ENCODE data around the gene TBRG4. TPM values are rescaled to one million over a fixed set of nuclear protein-coding genes. Genes with fewer than 3 reads are reported as not detected.

Gene TBRG4
- total and polyA plus RNA-seq, 8 donors = 37.1 to 72.5 (median 45.7) TPM

- Histone ChIP-seq H3K36me3 (peaks cover 0 to 76% of the 10 kb centered on the region in 2 donors), H3K9me3 (no peaks in the 10 kb centered on the region), H3K4me3 (no peak overlapping the region), H3K27me3 (no peaks in the 10 kb centered on the region), H3K4me1 (peaks cover 0 to 13% of the 10 kb centered on the region in 2 donors), H3K27ac (no peak overlapping the region)
- DNase-seq = peak in 1 of 4 donors; percentile 5
- intact Hi-C loops (cut with DNase I) = no loop called here
- no peak for TF ChIP-seq CTCF (IDR thresholded peaks at IDR 0.05)
- no peak for ATAC-seq
Observed at GRCh38 chr7:45075355-45075644, 36.2 kb downstream of the TBRG4 start.

GRCh38 chr7:45074528-45075354 is 36.8 kb downstream of the TBRG4 start:
- no peak overlapping the region for H3K4me3 ChIP-seq
- peak in 1 of 4 donors; percentile 18 for DNase-seq
- peaks cover 0 to 81% of the 10 kb centered on the region in 2 donors for H3K36me3 ChIP-seq

GRCh38 chr7:45073786-45074527 is 37.5 kb downstream of the TBRG4 start:
- Histone ChIP-seq H3K9me3 (no peaks in the 10 kb centered on the region), H3K27me3 (no peaks in the 10 kb centered on the region), H3K27ac (no peak overlapping the region), H3K4me1 (peaks cover 0 to 13% of the 10 kb centered on the region in 2 donors), H3K4me3 (no peak overlapping the region), H3K36me3 (peaks cover 0 to 89% of the 10 kb centered on the region in 2 donors)
- ATAC-seq (no peak), DNase-seq (peak in 1 of 4 donors; percentile 25)
- TF ChIP-seq CTCF (IDR thresholded peaks at IDR 0.05) = no peak
- intact Hi-C loops (cut with DNase I) = no loop called here

More at GRCh38 chr7:45074528-45075354, 36.8 kb downstream of the TBRG4 start:
- intact Hi-C loops (cut with DNase I) = no loop called here
- Histone ChIP-seq H3K27me3 (no peaks in the 10 kb centered on the region), H3K9me3 (no peaks in the 10 kb centered on the region), H3K4me1 (peaks cover 0 to 13% of the 10 kb centered on the region in 2 donors), H3K27ac (no peak overlapping the region)
- TF ChIP-seq CTCF (IDR thresholded peaks at IDR 0.05) = no peak
- ATAC-seq = no peak

GRCh38 chr7:45073031-45073785 is 38.3 kb downstream of the TBRG4 start:
- H3K4me3 ChIP-seq = no peak overlapping the region
- DNase-seq = peak in 1 of 4 donors; percentile 22
- TF ChIP-seq CTCF (IDR thresholded peaks at IDR 0.05) = no peak
- H3K27ac ChIP-seq = no peak overlapping the region
- H3K27me3 ChIP-seq = no peaks in the 10 kb centered on the region
- no peak for ATAC-seq
- peaks cover 0 to 96% of the 10 kb centered on the region in 2 donors for H3K36me3 ChIP-seq
- intact Hi-C loops (cut with DNase I) = no loop called here
- H3K9me3 ChIP-seq = no peaks in the 10 kb centered on the region
- H3K4me1 ChIP-seq = peaks cover 0 to 13% of the 10 kb centered on the region in 2 donors
